C4-2B (cell line): ENCODE measurements around the gene MGAT5B.

Experiments
- ZFX ChIP-seq: fragments of 450-650 bp; IDR thresholded peaks from 2 replicates; pipeline ENCODE4 v1.6.1; 2017
- TF ChIP-seq, protein P1 (sequence below): fragments of 450-650 bp; conservative IDR thresholded peaks from 2 replicates; pipeline ENCODE4 v1.5.1; 2017; ENCODE audit warnings: mild to moderate bottlenecking

DNA sequence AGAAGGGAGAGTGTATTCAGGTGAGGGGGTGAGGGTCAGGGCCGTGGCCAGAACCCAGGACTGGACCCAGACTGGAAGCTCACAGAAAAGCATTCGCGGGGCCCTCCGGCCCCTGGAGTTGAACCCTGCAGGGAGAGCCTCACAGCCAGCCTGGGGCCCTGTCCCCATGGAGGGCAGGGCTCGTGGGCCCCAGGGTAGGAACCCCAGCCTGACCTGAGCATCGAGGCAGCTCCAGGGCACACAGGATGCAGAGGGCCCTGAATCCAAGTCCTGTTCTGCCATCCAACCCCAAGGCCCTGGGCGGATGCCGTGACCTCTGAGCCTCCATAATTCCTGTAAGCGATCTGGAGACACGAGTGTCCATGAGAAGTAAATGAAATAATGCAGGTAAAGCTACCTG, 79.1 kb downstream of the MGAT5B start:
- TF ChIP-seq, protein P1, sequence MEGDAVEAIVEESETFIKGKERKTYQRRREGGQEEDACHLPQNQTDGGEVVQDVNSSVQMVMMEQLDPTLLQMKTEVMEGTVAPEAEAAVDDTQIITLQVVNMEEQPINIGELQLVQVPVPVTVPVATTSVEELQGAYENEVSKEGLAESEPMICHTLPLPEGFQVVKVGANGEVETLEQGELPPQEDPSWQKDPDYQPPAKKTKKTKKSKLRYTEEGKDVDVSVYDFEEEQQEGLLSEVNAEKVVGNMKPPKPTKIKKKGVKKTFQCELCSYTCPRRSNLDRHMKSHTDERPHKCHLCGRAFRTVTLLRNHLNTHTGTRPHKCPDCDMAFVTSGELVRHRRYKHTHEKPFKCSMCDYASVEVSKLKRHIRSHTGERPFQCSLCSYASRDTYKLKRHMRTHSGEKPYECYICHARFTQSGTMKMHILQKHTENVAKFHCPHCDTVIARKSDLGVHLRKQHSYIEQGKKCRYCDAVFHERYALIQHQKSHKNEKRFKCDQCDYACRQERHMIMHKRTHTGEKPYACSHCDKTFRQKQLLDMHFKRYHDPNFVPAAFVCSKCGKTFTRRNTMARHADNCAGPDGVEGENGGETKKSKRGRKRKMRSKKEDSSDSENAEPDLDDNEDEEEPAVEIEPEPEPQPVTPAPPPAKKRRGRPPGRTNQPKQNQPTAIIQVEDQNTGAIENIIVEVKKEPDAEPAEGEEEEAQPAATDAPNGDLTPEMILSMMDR: no peak
- TF ChIP-seq ZFX: no peak
